GM19455 (cell line): Measurements from ENCODE around the gene TSPEAR.

Experiments used
- ATAC-seq: cut with Tn5 transposase; IDR thresholded peaks from one replicate; pipeline ENCODE4 v1.9.1; 2021; ENCODE audit not compliant: unreplicated experiment

TSPEAR gene

GRCh38 chr21:44711327-44712202, at the start of gene TSPEAR:
TSS of gene TSPEAR (minus strand) at chr21:44711572. CDS start at chr21:44711514, 58 bp downstream.
- ATAC-seq = no peak

DNA sequence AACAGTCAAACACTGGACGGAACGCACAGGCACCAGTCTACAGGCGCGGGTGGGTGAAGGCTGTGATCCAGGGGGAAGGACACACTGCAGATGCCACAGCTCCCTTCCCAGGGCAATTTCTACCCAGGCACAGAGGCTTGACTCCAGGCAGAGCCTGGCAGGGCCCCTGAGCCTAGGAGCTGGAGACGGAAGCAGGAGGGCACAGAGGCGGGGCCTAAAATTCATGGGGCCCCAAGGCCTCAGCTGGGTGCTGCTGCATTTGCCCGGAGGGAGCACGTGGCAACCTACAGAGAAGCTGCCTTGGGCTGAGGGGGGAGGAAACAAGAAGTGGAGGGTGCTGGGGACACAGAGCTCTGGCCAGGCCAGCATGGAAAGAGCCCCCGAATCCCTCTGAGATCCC, 49.0 kb upstream of the TSPEAR start:
- ATAC-seq = no peak

DNA sequence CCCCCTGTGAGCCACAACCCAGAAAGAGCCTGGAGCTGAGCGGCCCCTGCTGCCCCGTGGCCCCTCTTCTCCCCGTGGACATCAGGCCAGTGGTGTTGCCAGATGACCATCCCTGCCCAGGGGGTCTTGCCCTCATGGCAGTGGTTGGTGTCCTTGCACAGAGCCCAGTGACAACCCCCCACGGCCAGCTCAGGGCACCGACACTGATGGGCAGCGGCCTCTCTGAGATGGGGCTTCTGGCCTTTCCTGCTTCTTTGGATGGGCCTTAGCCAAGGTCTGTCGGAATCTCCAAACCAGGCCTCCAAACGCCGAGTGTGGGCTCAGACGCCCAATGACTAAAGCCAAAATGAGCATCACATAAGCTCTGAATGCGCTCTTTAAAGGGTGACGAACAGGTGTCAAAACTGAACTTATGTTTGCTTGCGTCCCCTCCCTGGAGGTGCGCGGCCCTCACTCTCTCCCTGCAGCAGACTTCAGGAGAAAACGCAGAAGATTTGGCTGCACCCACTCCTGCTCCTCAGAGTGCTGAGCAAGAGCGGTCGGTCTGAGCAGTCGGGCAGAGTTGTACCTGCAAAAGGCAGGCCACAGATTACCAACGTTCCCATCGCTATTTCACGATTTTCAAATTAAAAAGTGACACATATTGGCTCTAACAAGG, 48.4 kb upstream of the TSPEAR start:
- ATAC-seq = no peak

DNA sequence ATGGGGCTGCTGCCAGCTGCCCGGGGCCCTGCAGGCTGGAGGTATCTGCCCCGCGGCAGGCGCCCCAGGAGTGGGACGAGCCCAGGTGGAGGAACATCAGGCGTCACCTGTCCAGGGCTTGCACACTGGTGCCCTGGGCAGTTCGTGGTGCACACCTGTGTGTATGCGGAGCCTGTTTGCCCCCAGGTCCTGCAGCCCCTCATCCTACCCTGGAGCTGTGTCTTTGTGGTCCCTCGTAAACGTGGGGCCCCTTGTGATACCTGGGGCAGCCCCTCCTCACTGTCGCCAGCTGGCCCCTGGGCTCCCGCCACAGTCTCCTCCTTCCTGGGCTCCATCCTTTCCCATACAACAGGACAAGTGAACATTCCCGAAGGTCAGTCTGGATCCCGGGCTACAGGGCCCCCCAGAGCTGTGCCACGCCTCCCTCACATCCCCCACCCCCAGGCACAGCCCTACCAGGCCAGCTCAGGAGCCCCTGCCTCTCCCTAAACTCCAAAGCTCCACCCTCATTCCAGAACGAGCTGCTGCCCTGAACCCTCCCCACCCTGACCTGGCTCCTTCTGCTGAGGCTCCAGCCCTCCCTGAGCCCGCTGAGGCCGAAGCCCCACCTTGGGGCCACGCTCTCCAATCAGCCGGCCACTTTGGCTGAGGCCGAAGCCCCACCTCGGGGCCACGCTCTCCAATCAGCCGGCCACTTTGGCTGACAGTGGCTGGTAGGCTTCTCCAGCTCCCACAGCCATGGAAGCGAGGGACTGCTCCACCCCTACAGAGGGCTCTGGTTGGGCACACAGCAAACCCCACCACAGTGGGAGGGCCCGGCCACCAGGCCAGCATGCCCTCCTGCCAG, 47.6 kb upstream of the TSPEAR start:
- no peak for ATAC-seq

GRCh38 chr21:44758141-44758561, 46.8 kb upstream of the TSPEAR start:
- no peak for ATAC-seq

- no peak for ATAC-seq
These were observed 46.4 kb upstream of the TSPEAR start for GRCh38 chr21:44757731-44758130.

- ATAC-seq = no peak
These were observed 45.2 kb upstream of the TSPEAR start for GRCh38 chr21:44756423-44757185.

DNA sequence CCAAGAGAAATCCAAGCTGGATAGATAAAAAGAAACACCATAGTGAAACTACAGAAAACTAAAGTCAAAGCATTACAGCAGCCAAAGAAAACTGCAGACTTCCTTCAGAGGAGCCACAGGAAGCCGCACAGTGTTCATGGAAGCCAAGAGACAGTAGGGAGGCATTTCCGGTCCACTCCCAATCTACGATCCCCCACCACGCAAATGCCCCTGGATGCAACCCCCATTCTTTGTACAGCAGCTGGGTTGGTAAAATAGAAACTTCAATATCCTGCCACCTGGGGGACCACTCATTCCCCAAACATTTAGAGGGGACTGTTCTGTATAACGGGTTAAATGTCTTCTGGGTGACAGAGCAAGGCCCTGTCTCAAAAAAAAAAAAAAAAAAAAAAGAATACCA, 43.9 kb upstream of the TSPEAR start:
- no peak for ATAC-seq

DNA sequence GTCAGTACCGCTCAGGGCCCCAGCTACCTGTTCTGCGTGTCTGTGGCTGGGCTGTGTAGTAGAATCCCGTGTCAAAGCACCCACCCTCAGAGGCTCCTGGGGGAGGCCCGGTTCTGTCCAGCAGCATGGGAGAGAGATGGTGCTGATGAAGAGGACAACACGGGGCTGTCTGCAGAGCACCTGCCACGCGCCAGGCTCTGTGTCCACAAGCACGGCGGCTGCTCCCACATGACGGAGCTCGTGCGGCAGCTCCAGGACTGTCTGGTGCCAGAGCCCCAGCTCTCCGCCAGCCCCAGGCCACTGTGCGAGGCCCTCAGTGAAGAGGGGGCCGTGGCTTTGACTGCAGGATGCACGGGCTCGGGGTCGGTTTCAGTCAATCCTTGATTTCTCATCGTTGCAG, 42.0 kb upstream of the TSPEAR start:
- ATAC-seq = no peak

GRCh38 chr21:44752671-44753235, 41.4 kb upstream of the TSPEAR start:
- ATAC-seq = no peak

- ATAC-seq = no peak
These were observed 40.6 kb upstream of the TSPEAR start for GRCh38 chr21:44751799-44752636.

DNA sequence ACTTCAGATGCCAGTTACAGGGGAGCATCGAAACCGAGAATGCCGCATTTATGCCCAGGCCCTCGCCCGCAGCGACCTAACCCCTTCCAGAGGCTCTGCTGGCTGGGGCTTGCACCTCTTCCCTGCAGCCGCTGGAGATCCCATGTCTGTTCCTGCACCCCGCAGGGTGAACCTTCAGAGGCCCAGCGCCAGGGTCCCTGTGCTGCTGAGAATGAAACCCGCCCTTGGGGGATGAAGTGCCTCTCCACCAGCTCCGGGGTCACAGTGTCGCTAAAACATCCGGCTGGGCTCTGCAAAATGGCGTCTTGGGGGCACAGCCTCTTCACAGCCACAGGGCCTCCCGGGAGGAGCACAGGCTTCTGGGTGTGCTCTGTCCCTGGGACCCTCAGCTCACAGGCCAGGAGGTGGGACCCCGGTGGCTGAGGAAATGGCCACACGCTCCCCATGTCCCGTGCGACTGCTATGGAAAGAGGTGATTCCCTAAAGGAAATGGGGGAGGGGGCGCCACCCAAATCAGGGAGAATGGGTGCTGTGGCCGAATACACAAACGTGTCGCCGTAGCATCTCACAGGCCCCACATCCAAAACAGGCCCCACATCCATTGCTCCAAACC, 39.9 kb upstream of the TSPEAR start:
- ATAC-seq = no peak

GRCh38 chr21:44750675-44751025, 39.3 kb upstream of the TSPEAR start:
- ATAC-seq = no peak

DNA sequence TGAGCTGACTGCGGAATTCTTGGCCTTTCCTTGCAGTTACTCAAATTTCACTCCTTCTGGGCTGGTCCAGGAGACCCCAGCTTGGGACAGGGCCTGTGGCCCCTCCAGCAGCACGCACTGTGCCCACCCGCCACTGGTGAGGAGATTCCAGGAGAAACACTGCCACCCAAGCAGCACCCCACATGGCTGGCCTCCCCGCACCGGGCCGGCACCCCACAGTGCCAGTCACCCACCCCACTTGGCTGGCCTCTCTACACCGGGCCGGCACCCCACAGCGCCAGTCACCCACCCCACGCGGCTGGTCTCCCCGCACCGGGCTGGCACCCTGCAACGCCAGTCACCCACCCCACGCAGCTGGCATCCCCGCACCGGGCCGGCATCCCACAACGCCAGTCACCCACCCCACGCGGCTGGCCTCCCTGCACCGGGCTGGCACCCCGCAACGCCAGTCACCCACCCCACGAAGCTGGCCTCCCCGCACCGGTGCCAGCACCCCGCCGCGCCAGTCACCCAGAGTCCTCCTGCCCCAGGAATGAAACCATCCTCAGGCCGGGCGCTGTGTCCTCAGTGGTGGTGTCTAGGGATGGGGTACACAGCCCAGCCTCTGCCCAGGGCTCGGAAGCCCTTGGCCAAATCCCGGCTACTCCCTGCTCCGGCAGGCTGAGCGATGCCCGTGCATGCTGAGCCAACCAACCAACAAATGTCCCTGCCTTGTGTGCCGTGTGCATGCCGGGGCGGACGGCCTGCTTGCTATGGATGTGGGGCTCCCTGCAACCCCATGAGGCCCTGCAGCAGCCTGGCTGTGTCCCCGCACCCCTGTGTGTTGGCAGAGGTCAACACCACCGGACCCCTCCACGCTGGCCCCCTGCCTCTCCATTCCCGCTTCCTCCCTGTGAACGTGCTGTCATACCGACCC, 38.6 kb upstream of the TSPEAR start:
- no peak for ATAC-seq

- ATAC-seq = no peak
These were observed 37.9 kb upstream of the TSPEAR start for GRCh38 chr21:44749116-44749758.

GRCh38 chr21:44748621-44749020, 37.2 kb upstream of the TSPEAR start:
- no peak for ATAC-seq

- ATAC-seq = no peak
These were observed 31.2 kb upstream of the TSPEAR start for GRCh38 chr21:44742418-44743153.
